GM18868 (cell line): ENCODE data around the gene SPRED2.
A peak's percentile ranks its signal among the peaks of the same experiment; 100 is the strongest.

ENCODE experiments used
- ATAC-seq: cut with Tn5 transposase; IDR thresholded peaks from one replicate; pipeline ENCODE4 v1.9.1; 2021; ENCODE audit warnings: mild to moderate bottlenecking, moderate library complexity; ENCODE audit not compliant: unreplicated experiment

The SPRED2 gene

GRCh38 chr2:65369980-65370379 is 62.4 kb downstream of the SPRED2 start:
- no peak for ATAC-seq

DNA sequence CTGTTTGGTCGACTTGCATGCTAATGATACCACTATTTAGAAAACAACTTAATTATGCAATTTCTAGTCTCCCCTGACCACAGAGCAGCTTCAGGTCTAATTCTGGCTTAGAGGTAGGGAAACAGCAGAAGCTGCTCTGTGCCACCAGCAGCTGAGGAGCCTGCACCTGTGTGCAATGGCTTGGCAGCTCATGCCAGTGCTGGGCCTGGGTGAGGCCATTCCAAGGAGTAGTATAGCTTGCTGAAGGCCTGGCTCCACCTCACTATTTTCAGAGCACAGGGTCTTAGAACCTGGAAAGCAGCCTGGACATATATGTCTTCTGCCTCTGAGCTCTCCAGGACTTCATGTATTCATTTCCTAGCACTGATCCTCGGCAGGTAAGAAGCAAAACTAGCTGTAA is 62.8 kb downstream of the SPRED2 start:
- ATAC-seq: no peak

GRCh38 chr2:65368468-65368867 is 63.9 kb downstream of the SPRED2 start:
- no peak for ATAC-seq

DNA sequence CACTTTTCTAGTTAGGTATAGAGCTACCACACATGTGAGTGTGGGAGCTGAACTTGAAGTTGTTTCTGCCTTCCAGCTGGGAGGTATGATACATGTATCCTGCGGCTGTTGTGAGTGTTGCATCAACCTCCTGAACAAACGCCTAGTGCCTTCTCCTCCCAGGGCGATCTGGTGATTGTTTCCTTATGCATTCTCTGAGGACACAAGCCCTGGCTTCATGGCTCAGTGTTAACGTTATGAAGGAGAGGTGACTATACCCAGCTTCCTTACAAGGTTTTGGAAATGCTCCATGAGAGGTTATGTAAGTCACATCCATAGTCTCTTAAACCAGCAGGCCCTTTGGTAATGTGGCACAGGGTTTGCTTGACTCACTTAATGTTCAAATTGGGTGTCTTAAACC is 64.9 kb downstream of the SPRED2 start:
- no peak for ATAC-seq

DNA sequence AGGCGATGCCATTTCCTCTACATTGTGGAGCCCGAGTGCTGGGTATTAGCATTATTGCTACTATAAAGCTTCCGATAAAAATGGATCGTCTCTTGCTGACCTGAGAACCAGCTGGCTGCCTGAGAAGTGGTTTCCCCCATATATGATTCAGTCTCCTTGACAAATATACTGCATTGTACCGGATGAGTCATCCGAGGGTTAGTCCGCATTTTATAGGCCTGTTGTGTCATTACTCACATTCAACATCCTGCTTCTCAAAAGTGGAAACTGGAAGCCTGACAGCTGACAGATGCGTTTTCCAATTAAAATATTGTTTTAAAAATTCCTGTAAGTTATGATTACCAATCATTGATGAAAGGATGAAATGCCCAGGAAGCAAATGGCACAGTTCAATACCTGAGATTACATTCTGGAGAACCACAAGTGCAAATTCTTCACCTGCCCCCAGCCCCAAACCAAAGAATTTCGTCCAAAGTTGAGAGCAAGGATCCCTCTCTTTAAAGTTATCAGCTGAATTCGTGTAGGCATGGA is 65.7 kb downstream of the SPRED2 start:
- ATAC-seq: peak; percentile 88

GRCh38 chr2:65364986-65365733 is 67.2 kb downstream of the SPRED2 start:
- no peak for ATAC-seq

GRCh38 chr2:65363879-65364666 is 68.3 kb downstream of the SPRED2 start:
- no peak for ATAC-seq

DNA sequence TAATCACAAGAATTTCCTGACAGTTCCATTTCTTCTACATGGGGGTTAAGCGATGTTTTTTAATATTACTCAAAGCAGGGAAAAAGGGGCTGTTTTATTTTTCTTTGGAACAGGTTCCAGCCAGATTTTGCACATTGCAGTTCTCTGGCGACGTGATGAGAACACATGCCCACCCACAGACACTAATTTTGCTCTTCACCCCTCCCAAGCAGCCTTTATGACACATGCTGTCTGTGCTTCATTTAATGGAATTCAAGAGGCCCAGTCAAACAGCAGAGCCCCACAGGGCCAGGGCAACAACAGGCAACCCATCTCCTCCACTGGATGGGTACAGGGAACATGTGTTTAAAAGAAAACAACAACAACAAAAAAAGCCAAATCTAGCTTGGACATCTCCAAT is 70.8 kb downstream of the SPRED2 start:
- no peak for ATAC-seq

DNA sequence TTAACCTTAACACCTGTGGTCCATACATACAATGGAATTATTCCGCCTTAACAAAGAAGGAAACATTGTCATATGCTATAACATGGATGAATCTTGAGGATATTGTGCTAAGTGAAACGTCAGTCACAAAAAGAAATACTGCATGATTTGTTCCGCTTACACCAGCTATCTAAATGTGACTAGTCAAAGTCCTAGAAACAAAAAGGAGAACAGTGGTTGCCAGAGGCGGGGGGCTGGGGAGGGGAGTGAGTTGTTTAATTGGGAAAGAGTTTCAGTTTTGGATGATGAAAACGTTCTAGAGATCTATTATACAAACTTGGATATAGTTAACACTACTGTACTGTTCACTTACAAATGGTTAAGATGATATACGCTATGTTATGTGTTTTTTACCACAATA is 72.0 kb downstream of the SPRED2 start:
- no peak for ATAC-seq

DNA sequence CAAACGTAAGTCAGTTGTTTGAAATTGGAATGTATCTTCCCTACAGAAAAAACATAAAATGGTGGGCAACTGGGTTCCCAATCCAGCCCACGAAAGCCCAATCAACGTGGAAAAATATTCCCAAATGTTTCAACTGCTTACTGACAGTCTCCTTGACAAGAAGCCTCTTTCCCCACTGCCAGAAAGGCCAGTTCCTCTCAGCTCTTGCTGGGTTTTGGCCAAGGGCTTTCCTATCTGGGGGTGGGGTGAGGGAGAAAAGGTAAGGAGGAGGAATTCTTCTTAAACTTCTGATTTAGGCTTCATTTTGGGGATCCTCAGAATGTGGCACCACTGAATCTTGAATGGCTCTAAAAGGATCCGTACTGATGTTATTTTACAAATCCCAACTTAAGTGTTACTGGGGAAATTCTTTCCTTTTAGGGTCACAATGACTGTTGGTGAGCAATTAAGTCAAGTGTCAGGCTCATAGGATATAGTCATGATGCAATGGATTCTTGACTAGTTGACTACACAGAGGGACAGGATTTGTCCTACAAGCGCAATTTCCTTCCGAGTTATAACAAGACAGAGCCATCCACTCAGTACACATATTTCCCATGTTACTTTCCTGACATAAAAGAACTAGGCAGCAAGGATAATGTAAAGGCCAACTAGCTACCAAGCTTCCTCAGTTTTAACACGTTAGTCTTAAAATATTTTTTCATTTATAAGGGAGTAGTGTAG is 73.6 kb downstream of the SPRED2 start:
- ATAC-seq: no peak

DNA sequence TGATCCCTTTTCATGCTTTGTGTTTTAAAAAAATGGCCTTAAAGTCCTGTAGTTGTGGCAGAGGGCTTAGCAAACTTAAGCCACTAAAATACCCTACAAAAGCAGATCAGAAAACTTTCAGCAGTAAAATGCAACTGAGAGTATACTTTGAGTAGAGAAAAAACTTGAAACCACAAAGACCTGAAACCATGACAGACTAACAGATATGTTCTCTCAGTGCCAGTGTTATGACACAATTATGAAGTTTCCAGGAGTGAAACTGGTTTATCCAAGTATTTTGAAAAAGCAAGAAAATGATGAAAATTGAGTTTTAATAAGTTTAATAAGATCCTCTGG is 74.5 kb downstream of the SPRED2 start:
- ATAC-seq: peak; percentile 81

DNA sequence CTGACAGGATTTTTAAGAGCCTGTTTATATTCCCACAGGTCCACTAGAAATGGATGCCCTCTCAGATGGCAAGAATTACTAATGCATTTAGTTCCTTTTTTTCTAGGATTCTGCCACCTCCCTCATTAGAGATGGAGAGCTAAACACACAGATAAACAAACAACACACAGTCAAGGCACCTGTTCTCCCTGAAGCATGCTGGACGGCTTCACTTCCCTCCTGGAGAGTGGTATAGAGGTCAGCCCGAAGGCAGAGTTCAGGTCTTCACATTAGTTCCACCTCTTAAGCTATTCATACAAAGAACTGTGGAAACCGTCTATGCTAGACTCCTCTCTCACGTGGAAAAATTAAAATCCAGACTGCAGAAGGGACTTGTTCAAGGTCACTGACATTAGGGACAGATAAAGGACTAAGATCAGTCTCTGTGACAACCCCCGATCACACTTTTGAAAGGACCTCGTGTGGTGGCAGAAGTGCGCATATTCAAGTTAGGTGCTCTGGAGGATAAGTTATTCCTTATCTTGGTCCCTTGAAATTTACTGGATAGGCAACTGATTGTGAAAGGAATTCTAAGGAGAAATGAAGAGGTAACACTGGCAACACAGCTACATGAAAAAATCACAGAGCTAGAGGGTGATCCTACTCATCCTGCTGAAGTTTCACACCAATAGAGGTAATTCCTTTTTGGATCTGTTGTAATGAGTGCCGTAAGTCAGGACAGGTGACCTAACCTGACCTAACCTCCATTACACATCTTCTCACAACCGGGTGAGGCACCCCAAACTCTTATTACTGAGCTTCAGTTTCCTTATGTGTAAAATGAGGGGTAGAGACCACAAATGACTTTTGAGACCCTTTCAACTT is 75.1 kb downstream of the SPRED2 start:
- ATAC-seq: peak; percentile 41

DNA sequence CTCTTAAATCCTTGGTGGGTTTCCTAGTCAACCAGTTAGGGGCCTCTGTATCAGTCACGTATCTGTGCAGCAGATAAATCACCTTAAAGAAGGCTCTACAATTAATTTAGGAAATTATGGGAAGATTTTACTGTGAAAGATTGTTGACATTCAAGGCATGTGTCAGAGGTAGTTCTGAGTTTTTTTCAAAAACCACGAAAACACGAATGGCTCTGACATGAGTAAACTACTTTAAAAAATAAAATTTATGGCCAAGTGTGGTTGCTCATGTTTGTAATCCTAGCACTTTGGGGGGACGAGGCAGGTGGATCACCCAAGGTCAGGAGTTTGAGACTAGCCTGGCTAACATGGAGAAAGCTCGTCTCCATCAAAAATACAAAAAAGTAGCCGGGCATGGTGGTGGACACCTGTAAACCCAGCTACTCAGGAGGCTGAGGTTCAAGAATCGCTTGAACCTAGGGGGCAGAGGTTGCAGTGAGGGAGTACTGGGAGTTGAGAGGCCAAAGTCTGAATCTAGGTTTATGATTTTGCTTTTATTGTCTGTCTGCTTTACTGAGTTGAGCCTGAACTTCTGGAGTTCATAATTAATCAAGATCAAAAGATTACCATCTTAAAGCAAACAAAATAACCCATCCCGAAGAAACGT is 77.1 kb downstream of the SPRED2 start:
- no peak for ATAC-seq

DNA sequence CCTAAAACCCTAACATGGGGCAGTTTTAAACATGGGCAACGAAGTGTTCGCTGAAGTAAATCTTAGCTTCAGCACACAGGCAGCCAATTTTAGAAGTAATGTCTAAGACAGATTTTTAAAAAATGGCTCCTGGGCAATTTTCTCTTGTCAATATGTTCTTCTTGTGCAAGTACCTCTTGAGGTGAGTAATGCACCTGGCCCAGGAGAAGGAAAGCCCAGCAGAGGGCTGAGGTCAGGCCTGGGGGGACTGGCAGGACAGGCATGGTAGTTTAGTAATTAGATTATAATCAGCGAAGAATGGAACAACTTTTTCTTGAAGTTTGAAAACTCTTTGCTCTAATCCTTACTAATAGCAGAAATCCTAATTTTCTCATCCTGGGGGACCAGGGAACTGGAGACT is 77.6 kb downstream of the SPRED2 start:
- no peak for ATAC-seq

DNA sequence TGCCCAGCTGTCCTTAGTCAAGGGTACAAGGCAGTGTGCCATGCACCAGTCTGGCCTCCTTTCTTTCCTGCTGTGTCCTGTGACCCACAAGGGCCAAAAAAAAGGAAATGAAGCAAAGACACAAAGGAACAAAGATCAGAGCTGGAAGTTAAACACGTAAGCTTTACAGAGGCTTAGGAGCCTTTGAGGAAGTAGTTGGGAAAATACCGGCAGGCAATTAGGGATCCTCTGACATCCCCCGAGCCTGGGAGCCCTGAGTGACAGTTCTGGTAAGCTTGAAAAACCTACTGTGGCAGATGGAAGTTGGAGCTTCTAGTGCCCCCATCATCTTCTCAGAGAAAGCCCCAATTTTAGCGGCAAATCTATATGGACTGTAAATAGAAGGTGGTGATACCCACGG is 78.5 kb downstream of the SPRED2 start:
- no peak for ATAC-seq

DNA sequence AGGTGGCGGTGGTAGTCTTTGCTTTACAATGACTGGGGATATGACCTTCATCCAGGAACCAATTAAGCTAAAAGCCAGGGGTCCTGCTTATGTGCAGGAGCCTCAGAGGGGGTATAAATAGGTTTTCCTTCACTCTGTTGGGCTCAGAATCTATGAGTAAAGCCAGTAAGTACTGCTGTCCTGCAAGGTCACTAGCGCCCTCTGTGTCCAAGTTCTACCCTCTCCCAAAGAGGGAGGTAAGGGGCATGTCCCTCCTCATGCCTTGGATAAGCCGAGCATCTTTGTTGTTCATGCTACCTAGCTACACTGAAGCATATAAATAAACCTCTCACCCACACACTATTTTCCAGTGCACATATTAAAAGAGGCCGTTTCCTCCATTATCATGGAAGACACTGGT is 79.4 kb downstream of the SPRED2 start:
- ATAC-seq: no peak

DNA sequence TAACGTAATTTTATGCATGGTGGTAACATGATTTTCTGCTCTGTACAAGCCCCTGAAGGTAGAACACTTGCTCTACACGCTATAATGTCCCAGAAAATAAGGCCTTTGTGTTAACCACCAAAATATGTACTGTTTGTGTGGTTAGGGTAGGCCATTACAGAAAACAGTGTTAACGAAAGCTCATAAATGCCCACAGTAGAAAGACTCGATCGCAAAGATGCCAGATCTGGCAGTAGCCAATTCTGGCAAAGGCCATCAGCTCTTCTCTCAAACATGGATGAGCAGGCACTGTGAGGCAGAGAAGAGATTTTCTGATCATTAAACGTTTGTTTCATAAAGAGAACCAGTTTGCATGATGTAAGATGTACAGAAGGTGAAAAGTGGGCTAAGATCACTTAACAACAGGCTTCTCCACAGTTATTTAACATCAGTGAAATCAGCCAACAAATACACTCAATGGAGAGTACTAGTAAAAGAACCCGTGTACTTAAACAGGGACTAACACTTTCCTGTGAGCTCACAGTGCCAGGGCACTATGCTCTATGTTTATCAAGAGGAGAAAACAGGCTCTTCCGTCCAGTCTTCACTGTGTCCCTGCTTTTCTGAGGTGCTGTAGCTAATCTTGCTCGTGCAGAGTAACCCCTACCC is 80.3 kb downstream of the SPRED2 start:
- no peak for ATAC-seq

GRCh38 chr2:65351234-65351947 is 81.0 kb downstream of the SPRED2 start:
- ATAC-seq: no peak

DNA sequence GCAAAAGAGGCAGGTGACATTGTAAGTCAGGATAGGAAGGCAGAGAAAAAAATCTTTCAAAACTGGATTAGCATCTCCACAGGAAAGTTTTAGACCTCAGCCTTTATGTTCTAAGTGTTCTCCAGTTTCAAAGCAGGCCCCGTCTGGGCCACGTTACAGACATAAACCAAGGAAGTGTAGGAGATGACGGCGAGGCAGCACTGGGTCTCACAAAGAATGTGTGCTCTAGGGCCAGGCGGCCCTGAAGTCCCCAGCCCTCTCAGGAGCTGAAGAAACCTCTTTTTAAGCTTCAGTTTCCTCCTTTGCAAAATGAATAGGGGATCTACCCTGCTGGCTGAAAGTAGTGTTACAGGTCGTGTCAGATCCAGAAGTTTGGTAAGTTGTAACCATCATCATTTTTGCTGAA is 81.7 kb downstream of the SPRED2 start:
- peak; percentile 76 for ATAC-seq
